Tibial nerve (tissue), 4 donors: ENCODE data around the gene ORC1. TPM values are rescaled to one million over a fixed set of nuclear protein-coding genes. Genes with fewer than 3 reads are reported as not detected.

Experiments
- DNase-seq, 2 donors: peaks; one replicate each; pipeline ENCODE4 v3.0.0-alpha.2; 2019; ENCODE audit warnings: low spot score in 2 of 2
- H3K27ac ChIP-seq, 4 donors: fragments of 200-600 bp; sonication (generic) in 3 of 4; one replicate each; pipeline ENCODE4 v1.5.1; 2017 to 2019; ENCODE audit warnings: mild to moderate bottlenecking in 1 of 4
- H3K27me3 ChIP-seq, 2 donors: fragments of 200-600 bp; sonication (generic) in 1 of 2; one replicate each; pipeline versions ENCODE4 v1.5.1 to v1.6.0; 2017 to 2019
- H3K36me3 ChIP-seq, 3 donors: fragments of 200-600 bp; sonication (generic); one replicate each; pipeline ENCODE4 v1.5.1; 2018 to 2019
- H3K4me1 ChIP-seq, 4 donors: fragments of 200-600 bp; sonication (generic) in 3 of 4; one replicate each; pipeline ENCODE4 v1.5.1; 2017 to 2019
- H3K4me3 ChIP-seq, 4 donors: fragments of 200-600 bp; sonication (generic) in 3 of 4; one replicate each; pipeline ENCODE4 v1.5.1; 2017 to 2019; ENCODE audit warnings: mild to moderate bottlenecking in 1 of 4, moderate library complexity in 1 of 4
- H3K9me3 ChIP-seq, 4 donors: fragments of 200-600 bp; sonication (generic) in 3 of 4; one replicate each; pipeline ENCODE4 v1.5.1; 2017 to 2019
- EP300 ChIP-seq, 2 donors: sonication (generic); formaldehyde crosslinking; IDR thresholded peaks; one replicate each; pipeline ENCODE4 v1.6.1; 2017; ENCODE audit warnings: antibody characterized with exemption in 2 of 2, mild to moderate bottlenecking in 1 of 2
- POLR2A ChIP-seq, 2 donors: fragments of 450-650 bp; IDR thresholded peaks; one replicate each; pipeline ENCODE4 v1.6.1; 2017; ENCODE audit warnings: antibody characterized with exemption in 2 of 2, mild to moderate bottlenecking in 2 of 2, moderate library complexity in 2 of 2
- WGBS, 2 donors: methylation state at CpG; one replicate each; pipeline ENCODE4 v1.1.5; 2018; 5-methylcytosine and 5-hydroxymethylcytosine counted together
- total RNA-seq, 4 donors: library from RNA; depleted of rRNA; stranded (reverse); fragments of >200 nt; gene quantifications; one replicate each; pipeline ENCODE4 v1.1.0, GENCODE V29; 2016
- TF ChIP-seq, protein P1 (sequence below), 5 experiments: fragments of 200-600 bp in 3 of 5; fragments of 450-650 bp in 2 of 5; sonication (generic) in 3 of 5; IDR thresholded peaks; one replicate each; pipeline ENCODE4 v1.5.1; 2016 to 2019; ENCODE audit warnings: antibody characterized with exemption in 5 of 5, mild to moderate bottlenecking in 3 of 5, moderate library complexity in 2 of 5

Gene ORC1
- total RNA-seq, 4 donors from 2014 or later = 0.22 to 0.84 (median 0.35) TPM

DNA sequence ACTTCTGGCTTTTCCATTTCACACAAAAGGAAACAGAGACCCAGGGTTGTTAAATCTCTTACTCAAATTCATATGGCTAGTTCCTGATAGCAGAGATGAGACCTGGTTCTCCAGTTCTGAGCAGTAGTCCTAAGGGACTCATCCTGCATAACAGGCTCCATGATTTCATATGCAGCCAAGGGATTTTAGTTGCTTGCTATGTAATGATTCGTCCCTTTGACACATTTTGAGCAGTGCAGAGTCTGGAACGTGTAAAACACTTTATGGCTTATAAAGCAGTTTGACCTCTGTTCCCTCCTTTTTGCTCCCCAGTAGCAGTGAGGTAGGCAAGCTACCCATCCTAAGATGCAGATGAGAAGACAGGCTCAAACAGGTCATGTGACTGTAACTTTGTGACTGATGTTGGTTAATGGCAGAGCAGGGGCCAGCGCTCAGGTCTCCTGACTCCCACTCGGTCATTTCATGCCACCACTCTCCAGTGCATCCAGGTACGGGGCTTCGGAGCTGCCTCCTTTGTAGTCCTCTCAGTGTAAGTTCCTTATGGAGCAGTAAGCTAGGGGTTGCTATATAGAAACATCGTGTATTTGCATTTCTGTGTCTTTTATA lies 62.5 kb downstream of the ORC1 start:
- no peak for TF ChIP-seq POLR2A (IDR thresholded peaks at IDR 0.05)
- TF ChIP-seq, protein P1, sequence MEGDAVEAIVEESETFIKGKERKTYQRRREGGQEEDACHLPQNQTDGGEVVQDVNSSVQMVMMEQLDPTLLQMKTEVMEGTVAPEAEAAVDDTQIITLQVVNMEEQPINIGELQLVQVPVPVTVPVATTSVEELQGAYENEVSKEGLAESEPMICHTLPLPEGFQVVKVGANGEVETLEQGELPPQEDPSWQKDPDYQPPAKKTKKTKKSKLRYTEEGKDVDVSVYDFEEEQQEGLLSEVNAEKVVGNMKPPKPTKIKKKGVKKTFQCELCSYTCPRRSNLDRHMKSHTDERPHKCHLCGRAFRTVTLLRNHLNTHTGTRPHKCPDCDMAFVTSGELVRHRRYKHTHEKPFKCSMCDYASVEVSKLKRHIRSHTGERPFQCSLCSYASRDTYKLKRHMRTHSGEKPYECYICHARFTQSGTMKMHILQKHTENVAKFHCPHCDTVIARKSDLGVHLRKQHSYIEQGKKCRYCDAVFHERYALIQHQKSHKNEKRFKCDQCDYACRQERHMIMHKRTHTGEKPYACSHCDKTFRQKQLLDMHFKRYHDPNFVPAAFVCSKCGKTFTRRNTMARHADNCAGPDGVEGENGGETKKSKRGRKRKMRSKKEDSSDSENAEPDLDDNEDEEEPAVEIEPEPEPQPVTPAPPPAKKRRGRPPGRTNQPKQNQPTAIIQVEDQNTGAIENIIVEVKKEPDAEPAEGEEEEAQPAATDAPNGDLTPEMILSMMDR (IDR thresholded peaks at IDR 0.05) = no peak
- TF ChIP-seq EP300 (IDR thresholded peaks at IDR 0.05) = no peak
- 68 to 69% methylated on average over 7 of the region's 7 CpGs for WGBS, 2 donors
- Histone ChIP-seq H3K27me3 (no peaks in the 10 kb centered on the region), H3K27ac (no peak overlapping the region), H3K4me1 (no peaks in the 10 kb centered on the region), H3K36me3 (peaks cover 0 to 84% (median 0%) of the 10 kb centered on the region in 3 donors), H3K4me3 (no peak overlapping the region), H3K9me3 (no peaks in the 10 kb centered on the region)
- no peak for DNase-seq

DNA sequence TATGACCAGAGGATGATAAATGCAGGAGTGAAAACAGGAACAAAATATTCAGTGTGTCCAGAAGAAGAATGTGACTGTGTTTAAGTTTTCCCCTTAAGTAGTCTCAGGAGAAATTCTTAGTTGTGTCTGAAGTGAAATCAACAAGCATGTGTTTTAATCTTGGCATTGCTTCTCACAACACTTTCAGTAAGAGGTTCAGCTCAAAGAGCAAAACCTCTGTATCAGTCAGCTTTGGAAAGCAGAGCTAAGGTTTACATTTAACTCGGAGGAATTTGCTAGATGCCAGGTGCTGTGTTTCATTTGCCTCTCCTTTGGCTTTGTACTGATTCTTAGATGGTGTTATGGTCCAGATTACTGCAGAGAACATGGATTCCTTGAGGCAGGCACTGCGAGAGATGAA lies 66.8 kb downstream of the ORC1 start:
- Histone ChIP-seq H3K27ac (no peak overlapping the region), H3K9me3 (no peaks in the 10 kb centered on the region), H3K4me1 (no peaks in the 10 kb centered on the region), H3K4me3 (no peak overlapping the region), H3K27me3 (no peaks in the 10 kb centered on the region), H3K36me3 (peaks cover 0 to 88% (median 0%) of the 10 kb centered on the region in 3 donors)
- 84 to 94% methylated on average over 2 of the region's 2 CpGs for WGBS, 2 donors
- no peak for TF ChIP-seq EP300 (IDR thresholded peaks at IDR 0.05)
- no peak for TF ChIP-seq POLR2A (IDR thresholded peaks at IDR 0.05)
- TF ChIP-seq, protein P1 (IDR thresholded peaks at IDR 0.05) = no peak
- no peak for DNase-seq

DNA sequence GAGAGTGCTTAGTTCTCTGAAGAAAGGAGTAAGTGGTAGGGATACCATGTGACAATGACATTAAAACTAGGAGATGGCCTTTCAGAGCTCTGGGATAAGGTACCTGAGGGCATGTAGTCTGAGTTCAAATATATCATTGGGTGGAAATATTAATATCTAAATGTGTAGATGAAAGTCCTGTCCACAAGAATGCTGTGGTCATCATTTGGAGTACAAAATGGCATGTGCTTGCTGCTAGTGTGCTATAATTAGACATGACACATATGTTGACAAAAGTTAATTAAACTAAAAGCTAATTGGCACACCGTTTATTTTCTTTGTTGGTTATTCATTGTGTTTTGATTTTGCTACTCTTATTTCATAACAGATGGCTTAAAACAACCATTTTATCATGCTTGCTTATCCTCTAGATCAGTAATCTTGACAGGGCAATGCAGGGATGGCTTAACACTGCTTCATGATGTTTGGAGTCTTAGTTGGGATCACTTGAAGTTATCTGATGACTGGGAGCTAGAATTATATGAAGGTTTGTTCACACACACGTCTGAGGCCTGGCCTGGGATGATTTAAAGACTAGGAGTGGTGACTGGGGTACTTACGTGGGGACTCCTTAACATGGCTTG lies 69.2 kb downstream of the ORC1 start:
- no peaks in the 10 kb centered on the region for H3K9me3 ChIP-seq
- TF ChIP-seq, protein P1 (IDR thresholded peaks at IDR 0.05) = no peak
- TF ChIP-seq POLR2A (IDR thresholded peaks at IDR 0.05) (no peak), EP300 (IDR thresholded peaks at IDR 0.05) (no peak)
- no peak for DNase-seq
- H3K27me3 ChIP-seq = no peaks in the 10 kb centered on the region
- WGBS, 2 donors = 89 to 95% methylated on average over 3 of the region's 3 CpGs
- H3K4me1 ChIP-seq = no peaks in the 10 kb centered on the region
- peaks cover 0 to 68% (median 0%) of the 10 kb centered on the region in 3 donors for H3K36me3 ChIP-seq
- H3K27ac ChIP-seq = no peak overlapping the region
- no peak overlapping the region for H3K4me3 ChIP-seq

DNA sequence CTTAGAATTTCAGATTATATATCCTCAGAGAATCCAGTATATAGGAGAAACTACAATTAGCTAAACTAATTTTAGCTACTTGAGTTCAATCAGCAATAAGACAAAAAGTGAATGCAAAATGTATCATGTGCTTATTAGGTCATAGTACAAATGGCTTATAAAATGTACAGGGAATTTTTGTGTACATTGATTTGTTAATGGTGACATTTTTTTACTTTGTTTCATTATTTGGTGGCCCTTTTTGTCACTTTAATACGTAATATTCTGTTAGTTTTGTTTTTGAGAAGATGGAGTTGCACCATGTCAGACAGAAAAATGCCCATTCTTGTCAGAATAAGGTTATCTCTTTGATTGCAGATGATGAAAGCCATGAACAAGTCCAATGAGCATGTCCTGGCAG lies 71.8 kb downstream of the ORC1 start:
- Histone ChIP-seq H3K36me3 (peaks cover 0 to 42% (median 0%) of the 10 kb centered on the region in 3 donors), H3K4me3 (no peak overlapping the region), H3K9me3 (no peaks in the 10 kb centered on the region), H3K27ac (no peak overlapping the region), H3K4me1 (no peaks in the 10 kb centered on the region), H3K27me3 (no peaks in the 10 kb centered on the region)
- TF ChIP-seq, protein P1 (IDR thresholded peaks at IDR 0.05) = no peak
- TF ChIP-seq POLR2A (IDR thresholded peaks at IDR 0.05) (no peak), EP300 (IDR thresholded peaks at IDR 0.05) (no peak)
- 92 to 97% methylated on average over 1 of the region's 1 CpG for WGBS, 2 donors
- DNase-seq = no peak

DNA sequence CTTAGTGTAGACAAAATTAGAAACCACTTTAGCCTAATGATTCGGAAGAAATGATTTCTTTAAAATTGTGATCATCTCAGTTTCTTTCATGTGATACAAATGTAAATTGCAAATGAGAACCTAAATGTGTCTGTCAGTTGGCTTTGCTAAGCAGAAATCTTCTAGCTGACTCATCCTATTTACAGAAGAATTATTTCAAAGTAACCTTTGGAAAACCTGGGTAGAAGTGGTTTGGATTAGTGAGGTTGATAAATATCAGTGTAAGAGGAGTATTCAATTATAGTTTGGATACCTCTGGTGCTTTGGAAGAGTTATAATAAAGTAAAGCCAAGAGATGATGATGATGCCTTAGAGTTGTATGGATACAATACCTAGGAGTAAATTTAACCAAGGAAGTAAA lies 75.6 kb downstream of the ORC1 start:
- WGBS, 2 donors = 94 to 100% methylated on average over 1 of the region's 1 CpG
- Histone ChIP-seq H3K36me3 (peaks cover 0 to 13% (median 0%) of the 10 kb centered on the region in 3 donors), H3K27ac (no peak overlapping the region), H3K9me3 (no peaks in the 10 kb centered on the region), H3K4me1 (no peaks in the 10 kb centered on the region), H3K27me3 (no peaks in the 10 kb centered on the region), H3K4me3 (no peak overlapping the region)
- TF ChIP-seq POLR2A (IDR thresholded peaks at IDR 0.05) = no peak
- TF ChIP-seq, protein P1 (IDR thresholded peaks at IDR 0.05) = no peak
- no peak for DNase-seq
